NCI-H510A treated with DMSO at 0.1 percent for 48 hours (cell line): ENCODE data around the gene RASEF.
A peak's percentile ranks its signal among the peaks of the same experiment; 100 is the strongest.

ENCODE experiments used
- DNase-seq: peaks from one replicate; lab custom pipeline; 2025; lab: John Stamatoyannopoulos, UW

RASEF gene

DNA sequence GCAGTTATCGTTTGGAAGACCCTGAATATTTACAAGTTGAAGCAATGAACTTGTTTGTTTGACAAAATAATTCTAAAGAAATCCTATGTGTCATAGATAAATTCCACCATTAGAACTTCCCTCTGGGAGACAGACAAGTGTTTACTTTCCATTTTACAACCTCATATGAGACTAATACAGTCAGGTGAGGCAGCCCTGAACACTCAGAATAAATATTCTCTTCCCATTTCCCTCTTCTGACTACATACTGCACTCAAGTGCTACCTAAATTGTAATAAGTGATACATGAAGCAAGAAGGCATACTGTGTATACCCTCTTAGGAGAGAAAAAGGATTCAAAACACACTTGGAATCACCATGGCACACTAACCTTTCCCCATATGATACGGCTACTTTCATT, 6.8 kb downstream of the RASEF start:
- peak; percentile 89 for DNase-seq

DNA sequence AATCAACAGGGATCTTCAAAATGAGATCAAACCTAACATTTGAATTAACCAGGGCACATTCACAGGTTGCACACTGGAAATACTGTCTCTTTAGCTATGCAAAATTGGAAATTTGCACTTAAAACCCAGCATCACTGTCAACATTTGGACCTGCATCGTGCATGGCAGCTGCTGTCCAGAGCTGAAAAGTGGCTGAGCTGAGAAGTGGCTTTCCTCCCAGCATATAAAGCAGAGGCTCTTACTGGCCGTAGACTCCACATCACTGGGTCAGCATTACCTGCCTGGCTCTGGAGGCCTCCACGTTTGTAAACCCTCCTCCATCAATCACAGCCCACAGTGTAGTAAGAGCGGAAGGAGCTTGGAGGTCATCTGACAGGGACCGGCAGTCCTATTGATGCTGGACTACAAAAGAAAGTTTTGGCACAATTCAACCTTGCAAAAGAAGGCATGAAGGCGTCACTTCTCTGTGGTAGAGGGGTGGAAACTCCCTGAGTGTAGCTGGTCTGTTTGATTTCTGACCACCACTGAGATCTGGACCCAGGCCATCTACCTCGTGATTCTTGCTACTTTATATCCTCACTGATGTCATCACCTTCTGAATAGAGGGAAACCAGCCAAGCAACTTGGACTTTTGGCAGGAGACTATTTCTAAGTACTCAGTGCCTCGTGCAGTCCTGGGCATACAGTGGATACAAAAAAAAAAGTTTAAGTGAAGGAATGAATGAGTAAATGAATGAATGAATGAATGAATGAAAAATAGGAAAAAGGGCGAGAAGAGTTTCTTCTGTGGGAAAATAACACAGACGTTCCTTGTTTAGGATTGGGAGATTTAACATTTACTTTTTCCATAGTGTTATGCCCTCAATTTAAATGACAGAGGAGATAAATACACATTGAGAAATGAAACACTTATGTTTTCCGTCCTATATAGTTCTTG, 14.8 kb downstream of the RASEF start:
- DNase-seq = no peak

DNA sequence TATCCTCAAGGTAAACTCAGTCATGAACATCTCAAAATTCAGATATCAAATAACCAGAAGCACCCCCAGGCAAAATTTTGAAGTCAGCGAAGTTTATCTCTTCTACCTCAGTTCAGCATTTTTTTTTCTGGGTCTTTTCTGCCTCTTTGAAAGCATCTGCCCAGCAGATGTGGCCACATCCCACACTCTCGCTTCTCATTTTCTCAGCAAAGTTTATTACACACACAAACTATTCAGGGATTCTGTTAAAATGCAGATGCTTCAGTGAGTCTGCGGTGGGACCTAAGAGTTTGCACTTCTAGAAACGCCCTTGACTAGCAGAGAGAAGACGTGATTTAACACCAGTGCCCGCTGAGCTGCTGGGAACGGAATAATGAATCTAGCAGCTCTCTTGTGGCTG, 19.3 kb downstream of the RASEF start:
- no peak for DNase-seq

GRCh38 chr9:83041771-83042170, 21.2 kb downstream of the RASEF start:
- DNase-seq = no peak

GRCh38 chr9:83039303-83039702, 23.6 kb downstream of the RASEF start:
- DNase-seq = no peak

DNA sequence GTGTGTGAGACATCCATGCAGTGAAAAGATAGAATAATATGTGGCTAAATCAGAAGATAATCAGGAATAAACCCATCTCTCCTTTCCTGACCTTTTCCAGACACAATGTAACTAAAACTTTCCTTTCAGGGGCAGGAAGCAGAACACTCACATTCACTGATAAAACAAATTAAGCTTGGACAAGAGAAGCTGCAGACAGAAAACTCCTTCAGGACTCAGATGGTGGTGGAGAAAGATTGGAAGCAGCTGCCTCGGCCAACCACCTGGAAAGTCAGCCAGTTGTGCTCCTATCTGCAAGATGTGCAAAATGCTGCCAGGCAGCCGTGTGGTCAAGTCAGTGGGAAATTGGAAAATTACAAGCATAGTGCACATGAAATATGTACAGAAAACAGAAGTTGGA, 26.9 kb downstream of the RASEF start:
- no peak for DNase-seq

DNA sequence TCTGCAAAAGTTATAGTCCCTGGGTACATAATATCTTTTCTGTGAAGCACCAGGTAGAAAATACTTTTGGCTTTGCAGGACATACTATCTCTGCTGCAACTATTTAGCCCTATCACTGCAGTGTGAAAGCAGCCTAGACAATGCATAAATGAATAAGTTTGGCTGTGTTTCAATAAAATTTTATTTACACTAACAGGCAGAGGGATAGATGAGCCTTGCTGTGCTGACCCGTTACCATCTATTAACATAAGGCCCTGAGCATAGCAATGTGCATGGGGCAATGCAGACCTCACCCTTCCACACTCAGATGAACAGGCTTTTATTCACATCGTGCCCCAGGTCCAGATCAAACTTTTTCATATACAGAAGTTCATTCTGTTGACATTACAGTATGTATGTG, 27.8 kb downstream of the RASEF start:
- DNase-seq = no peak

DNA sequence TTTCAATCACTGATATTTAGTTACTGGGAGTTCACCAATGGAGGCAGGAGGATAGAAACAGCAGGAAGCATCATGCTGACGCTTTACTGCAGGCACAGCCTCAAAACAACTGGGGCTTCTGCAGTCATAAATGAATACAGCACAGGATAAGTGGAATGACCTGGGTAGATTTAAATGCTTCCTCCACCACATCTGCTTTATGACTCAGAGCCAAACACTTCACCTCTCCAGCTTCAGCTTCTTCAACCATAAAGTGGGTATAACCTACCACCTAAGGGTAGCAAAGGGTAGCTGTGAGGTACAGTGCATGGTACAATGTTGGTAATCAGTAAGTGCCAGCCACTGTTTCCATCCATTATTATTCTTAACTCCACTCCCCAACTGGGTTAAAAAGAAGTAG, 28.4 kb downstream of the RASEF start:
- peak; percentile 71 for DNase-seq

DNA sequence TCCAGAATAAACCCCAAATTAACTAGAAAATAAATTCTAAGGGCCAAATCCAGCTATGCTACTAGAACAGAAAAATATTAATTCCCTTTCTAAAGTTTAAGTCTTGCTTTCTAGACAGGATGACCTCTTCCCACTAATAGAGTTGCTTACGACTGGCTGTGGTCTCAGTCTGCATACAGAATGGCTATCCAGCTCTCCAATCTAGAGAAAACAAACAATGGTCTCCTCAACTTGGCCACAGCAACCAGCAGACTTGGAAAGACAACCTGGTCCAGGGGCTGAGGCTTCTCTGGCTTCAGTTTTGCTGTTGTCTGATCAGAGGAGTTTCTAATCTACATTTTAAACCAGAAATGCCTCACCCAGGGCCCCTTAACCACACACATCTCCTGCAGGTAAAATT, 28.9 kb downstream of the RASEF start:
- DNase-seq = peak; percentile 45

GRCh38 chr9:83032065-83032625, 30.8 kb downstream of the RASEF start:
- DNase-seq = peak; percentile 9

- DNase-seq = no peak
Measured at GRCh38 chr9:83030391-83031107, 32.4 kb downstream of the RASEF start.

GRCh38 chr9:83029531-83030137, 33.3 kb downstream of the RASEF start:
- DNase-seq = no peak

GRCh38 chr9:83027153-83027891, 35.6 kb downstream of the RASEF start:
- no peak for DNase-seq

GRCh38 chr9:83024506-83025125, 38.3 kb downstream of the RASEF start:
- DNase-seq = no peak

DNA sequence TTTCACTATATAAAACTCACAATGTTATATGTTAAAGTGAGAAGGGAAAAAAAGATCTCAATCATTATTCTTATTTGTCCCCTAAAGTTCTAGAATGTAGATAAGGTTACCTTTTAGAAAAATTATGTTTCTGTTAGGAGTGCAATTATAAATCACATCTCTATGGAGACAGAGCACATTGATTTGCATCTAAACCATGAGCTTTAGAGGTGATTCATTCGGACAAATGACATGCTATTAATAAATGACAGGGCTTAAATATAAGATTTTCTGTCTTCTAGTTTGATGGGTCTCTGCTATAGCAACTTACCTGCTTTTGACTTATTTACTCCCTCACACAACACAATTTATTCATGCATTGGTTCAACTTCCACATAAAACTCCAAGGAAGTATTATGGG, 39.8 kb downstream of the RASEF start:
- no peak for DNase-seq

DNA sequence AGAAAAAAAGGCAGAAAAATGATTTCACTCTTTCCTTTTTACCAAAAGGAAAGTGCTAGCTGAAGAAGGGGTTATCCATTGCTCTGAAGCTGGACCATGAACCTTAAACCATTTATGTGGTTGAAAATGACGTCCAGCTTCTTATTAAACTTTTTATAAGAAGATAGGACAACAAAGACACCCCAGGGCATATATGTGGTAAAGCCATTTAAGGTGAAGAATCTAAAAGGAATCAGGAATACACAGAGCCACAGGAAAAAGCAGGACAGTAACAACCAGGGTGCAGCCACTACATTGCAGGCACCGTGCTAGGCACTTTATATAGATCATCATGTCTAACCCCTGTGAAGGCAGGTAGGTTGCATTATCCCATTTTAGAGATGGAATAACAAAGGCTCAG, 42.1 kb downstream of the RASEF start:
- no peak for DNase-seq

- no peak for DNase-seq
Measured at GRCh38 chr9:83020327-83020726, 42.6 kb downstream of the RASEF start.

GRCh38 chr9:83019246-83019645, 43.7 kb downstream of the RASEF start:
- no peak for DNase-seq

DNA sequence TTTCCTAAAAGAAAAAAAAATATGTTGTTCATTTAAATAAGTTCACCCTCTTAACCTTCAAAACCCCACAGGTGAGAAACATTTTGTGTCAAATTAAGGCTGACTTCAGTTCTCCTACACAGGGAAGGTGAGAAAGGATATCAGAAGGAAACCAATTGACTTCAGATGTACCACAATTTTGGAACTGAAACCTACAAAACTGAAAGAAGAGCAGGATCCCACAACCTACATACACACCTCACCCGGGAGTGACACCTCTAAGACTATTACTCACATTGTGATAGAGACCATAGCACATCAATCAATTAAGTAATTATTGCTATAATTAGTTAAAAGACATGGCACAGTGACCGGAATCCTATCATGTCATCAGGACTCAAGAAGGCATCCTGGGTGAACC, 47.0 kb downstream of the RASEF start:
- no peak for DNase-seq

GRCh38 chr9:83013867-83014605, 48.9 kb downstream of the RASEF start:
- no peak for DNase-seq
